Fibroblast of skin of left biceps (primary cell): Measurements from ENCODE around the gene COMMD8.
"Not testable (repeated sequence)": the region's sequence is repeated elsewhere in the genome, so short reads cannot be mapped to it uniquely, and the experiment has no call there.

Experiments used
- DNase-seq, 2 experiments: peaks; one replicate each; pipeline ENCODE4 v3.0.0-alpha.2; 2013; ENCODE audit warnings: low read depth in 2 of 2

Gene COMMD8

GRCh38 chr4:47463235-47463956, at the start of gene COMMD8:
Gene COMMD8 (minus strand): TSS chr4:47463702. CDS start chr4:47463651, 51 bp downstream.
- peak; percentile 86 for DNase-seq

- DNase-seq = no peak
Observed at GRCh38 chr4:47510506-47511143, 47.1 kb upstream of the COMMD8 start.

- DNase-seq = peak; percentile 35 to 38
Observed at GRCh38 chr4:47505666-47506065, 42.2 kb upstream of the COMMD8 start.

GRCh38 chr4:47505147-47505546, 41.6 kb upstream of the COMMD8 start:
- DNase-seq = no peak

GRCh38 chr4:47500776-47501175, 37.3 kb upstream of the COMMD8 start:
- no peak for DNase-seq

GRCh38 chr4:47499700-47500099, 36.2 kb upstream of the COMMD8 start:
- DNase-seq = no peak

GRCh38 chr4:47498899-47499298, 35.4 kb upstream of the COMMD8 start:
- DNase-seq = no peak

DNA sequence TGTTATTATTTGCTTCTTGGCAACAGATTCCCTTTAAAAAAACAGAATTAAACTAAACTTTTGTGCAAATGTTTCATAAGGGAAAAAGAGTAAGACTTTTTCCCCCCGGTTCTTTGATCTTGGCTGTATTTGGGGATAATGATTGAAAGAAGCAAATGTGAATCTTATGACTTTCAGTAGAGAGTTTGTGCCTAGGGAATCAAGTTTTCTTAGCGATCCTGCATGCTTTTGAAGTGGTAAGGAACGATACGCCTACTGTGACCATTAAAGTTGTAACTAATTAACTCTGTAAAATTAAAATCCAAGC, 30.6 kb upstream of the COMMD8 start:
- no peak for DNase-seq

DNA sequence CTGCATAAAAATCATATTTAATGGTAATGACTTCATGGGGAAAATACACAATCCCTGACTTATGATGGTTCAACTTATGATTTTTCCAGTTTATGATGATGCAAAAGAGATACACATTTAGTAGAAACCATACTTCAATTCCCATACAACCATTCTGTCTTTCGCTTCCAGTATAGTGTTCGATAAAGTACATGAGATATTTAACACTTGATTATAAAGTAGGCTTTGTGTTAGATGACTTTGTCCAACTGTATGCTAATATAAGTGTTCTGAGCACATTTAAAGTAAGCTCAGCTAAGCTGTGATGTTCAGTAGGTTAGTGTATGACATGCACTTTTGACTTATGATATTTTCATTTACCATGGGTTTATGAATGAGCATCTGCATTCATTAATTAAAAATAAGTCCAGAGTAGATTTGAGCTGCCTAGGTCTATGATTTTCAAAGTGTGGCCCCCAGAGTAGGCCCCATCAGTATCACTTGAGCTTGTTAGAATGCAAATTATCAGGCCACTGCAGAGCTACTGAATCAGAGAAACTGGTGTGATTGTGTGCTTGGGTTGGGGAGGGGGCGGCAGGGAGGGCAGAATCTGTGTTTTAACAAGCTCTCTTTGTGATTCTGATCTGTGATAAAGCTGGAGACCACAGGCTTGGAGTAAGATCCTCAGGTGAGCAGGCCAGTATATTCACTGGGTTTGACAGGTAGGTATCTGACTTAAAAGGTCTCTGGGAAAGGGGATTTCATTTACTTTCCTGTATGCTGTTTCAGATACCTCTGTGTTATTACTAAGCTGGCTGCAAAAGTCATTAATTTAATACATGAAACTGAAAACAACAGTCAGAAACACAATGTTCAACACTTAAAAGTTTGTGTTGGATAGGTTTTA, 30.0 kb upstream of the COMMD8 start:
- DNase-seq = no peak

GRCh38 chr4:47490550-47490949, 27.0 kb upstream of the COMMD8 start:
- DNase-seq = no peak

GRCh38 chr4:47488706-47489105, 25.2 kb upstream of the COMMD8 start:
- no peak for DNase-seq

GRCh38 chr4:47486727-47487126, 23.2 kb upstream of the COMMD8 start:
- not testable (repeated sequence) for DNase-seq

DNA sequence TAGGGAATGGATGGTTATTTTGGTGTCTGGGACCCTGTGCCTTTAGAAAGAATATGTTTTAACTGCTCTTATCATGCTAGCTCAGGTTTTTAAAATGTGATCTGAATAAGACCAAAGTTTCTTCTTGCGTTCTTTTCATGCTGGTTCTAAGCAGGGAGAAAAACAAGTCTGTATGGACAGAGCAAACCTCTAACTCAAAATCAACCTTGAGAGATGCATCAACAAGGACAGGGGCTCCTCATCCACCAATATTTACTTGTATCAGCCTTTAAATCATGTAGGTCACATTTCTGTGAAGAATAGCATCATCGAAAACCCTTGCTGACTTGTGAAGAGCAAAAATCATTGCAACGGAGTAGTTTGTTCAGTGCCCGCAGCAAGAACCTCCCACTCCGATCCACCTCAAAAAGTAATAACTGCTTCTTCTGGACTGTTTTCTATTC, 22.8 kb upstream of the COMMD8 start:
- no peak for DNase-seq

DNA sequence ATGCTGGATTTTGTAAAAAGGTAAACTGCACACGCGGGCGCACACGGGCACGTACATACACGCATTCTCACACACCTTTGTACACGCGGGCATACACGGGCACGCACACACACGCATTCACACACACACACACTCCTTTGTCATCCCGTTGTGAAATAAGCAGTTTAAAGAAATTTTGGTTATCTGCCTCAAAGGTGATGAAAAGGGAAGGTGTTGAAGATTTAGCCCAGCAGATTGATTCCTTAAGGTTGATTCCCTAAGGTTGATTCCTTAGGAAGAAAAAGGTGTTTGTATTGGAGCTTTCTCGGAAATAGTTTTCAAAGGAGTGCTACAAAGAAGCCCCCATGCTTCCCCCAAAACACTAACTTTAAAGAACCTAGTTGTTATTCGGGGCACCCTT, 22.3 kb upstream of the COMMD8 start:
- no peak for DNase-seq

- DNase-seq = peak; percentile 70 to 76
Observed at GRCh38 chr4:47485047-47485692, 21.7 kb upstream of the COMMD8 start, which contains the start of gene ATP10D. Gene ATP10D (plus strand): TSS chr4:47485275. CDS start chr4:47512541, 27,266 bp downstream.

- DNase-seq = no peak
Observed at GRCh38 chr4:47484168-47484567, 20.7 kb upstream of the COMMD8 start.

GRCh38 chr4:47483745-47484144, 20.2 kb upstream of the COMMD8 start:
- DNase-seq = no peak

DNA sequence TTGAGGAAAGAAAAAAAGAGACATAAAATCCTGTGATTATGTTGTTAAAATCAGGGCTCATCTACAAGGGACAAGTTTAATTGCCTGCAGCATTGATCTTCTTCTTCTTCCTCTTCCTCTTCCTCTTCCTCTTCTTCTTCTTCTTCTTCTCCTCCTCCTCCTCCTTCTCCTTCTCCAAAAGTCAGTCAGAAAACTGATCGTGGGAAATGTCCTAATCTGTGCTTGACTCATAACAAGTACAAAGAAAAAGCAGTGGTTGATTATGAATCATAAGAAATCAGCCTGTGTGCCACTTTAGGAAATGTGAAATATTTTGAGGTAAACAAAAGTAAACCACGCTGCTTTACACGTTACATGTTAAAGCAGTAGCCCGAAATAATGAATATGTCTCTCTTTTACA, 18.8 kb upstream of the COMMD8 start:
- no peak for DNase-seq

DNA sequence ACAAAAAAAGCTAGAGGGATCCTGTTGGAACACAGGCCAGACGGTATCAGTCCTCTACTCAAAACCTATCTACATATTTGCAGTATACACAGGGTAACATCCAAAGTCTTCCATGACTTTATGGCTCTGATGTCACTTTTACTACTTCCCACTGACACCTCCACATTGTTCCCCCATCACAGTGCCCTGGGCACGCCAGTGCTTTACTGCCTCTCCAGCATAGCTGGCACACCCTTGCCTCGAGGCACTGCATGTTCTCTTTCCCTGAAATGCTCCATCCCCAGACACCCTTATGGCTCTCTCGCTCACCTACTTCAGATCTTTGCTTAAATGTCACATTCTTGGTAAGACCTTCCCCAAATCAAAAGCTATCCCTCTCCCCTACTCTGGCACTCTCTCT, 15.3 kb upstream of the COMMD8 start:
- DNase-seq = no peak

GRCh38 chr4:47475411-47475810, 11.9 kb upstream of the COMMD8 start:
- no peak for DNase-seq

DNA sequence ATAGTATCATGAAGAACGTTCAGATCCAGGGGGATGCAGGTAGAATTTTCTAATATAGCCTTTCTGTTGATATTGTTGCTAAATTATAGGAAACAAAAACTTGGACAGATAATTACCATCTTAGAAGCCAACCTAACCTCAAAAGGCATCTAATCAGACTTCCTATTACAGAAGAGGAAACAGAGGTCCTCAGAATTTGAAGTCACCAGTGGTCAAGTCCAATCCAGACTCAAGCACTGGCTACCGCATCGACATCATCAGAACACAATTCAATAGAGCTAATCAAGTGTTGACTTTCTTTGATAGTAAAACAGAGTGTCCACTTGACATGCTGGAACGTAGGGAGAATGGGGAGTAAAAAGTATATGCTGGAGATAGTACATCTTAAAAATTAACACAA, 11.3 kb upstream of the COMMD8 start:
- DNase-seq = no peak

GRCh38 chr4:47473141-47473750, 9.7 kb upstream of the COMMD8 start:
- DNase-seq = no peak
